Loucy (cell line): ENCODE data around the gene PLXNB1.

Experiments used
- H2AFZ ChIP-seq: fragments of 200-600 bp; sonication (generic); 2 replicates; pipeline ENCODE4 v1.6.0; 2016; ENCODE audit warnings: antibody characterized with exemption, mild to moderate bottlenecking, low read length, moderate library complexity
- H3F3A ChIP-seq: fragments of 200-600 bp; 2 replicates; pipeline ENCODE4 v1.6.0; 2016; ENCODE audit warnings: antibody characterized with exemption, low read depth, mild to moderate bottlenecking
- H3K27me3 ChIP-seq: fragments of 200-600 bp; sonication (generic); 2 replicates; pipeline ENCODE4 v1.6.1; 2014; ENCODE audit warnings: low read length, mild to moderate bottlenecking; ENCODE audit not compliant: insufficient read depth, poor library complexity, severe bottlenecking
- H3K36me3 ChIP-seq: fragments of 200-600 bp; sonication (generic); 2 replicates; pipeline ENCODE4 v1.6.1; 2016; ENCODE audit warnings: low read length; ENCODE audit not compliant: insufficient read depth
- H3K4me1 ChIP-seq: fragments of 200-600 bp; sonication (generic); 2 replicates; pipeline ENCODE4 v1.5.1; 2014; ENCODE audit warnings: low read length, mild to moderate bottlenecking; ENCODE audit not compliant: insufficient read depth, poor library complexity, severe bottlenecking
- H3K4me2 ChIP-seq: fragments of 200-600 bp; sonication (generic); 2 replicates; pipeline ENCODE4 v1.6.0; 2014; ENCODE audit warnings: antibody characterized with exemption, low read length, low read depth, mild to moderate bottlenecking; ENCODE audit not compliant: poor library complexity, severe bottlenecking
- H3K4me3 ChIP-seq: fragments of 200-600 bp; sonication (generic); 2 replicates; pipeline ENCODE4 v1.5.1; 2014; ENCODE audit warnings: low read length, mild to moderate bottlenecking, mixed read lengths; ENCODE audit not compliant: poor library complexity, severe bottlenecking
- H3K79me2 ChIP-seq: fragments of 200-600 bp; sonication (generic); 2 replicates; pipeline ENCODE4 v1.6.1; 2014; ENCODE audit warnings: low read length; ENCODE audit not compliant: insufficient read depth
- H3K9ac ChIP-seq: fragments of 200-600 bp; sonication (generic); 2 replicates; pipeline ENCODE4 v1.6.0; 2014; ENCODE audit warnings: mild to moderate bottlenecking, low read depth, low read length, moderate library complexity; ENCODE audit not compliant: poor library complexity, severe bottlenecking
- H3K9me2 ChIP-seq: fragments of 200-600 bp; sonication (generic); replicated peaks from 2 replicates; pipeline ENCODE4 v1.6.1; 2016; ENCODE audit warnings: low read depth, low read length, mixed read lengths
- H3K9me3 ChIP-seq: fragments of 200-600 bp; sonication (generic); 2 replicates; pipeline ENCODE4 v1.6.1; 2014; ENCODE audit warnings: mild to moderate bottlenecking, antibody characterized with exemption, low read length, low read depth; ENCODE audit not compliant: insufficient read depth
- H4K20me1 ChIP-seq: fragments of 200-600 bp; sonication (generic); 2 replicates; pipeline ENCODE4 v1.6.0; 2014; ENCODE audit warnings: antibody characterized with exemption, low read length, mild to moderate bottlenecking; ENCODE audit not compliant: insufficient read depth, poor library complexity, severe bottlenecking
- EZH2phosphoT487 ChIP-seq: fragments of 200-600 bp; IDR thresholded peaks from 2 replicates; pipeline ENCODE4 v1.6.1; 2018; ENCODE audit warnings: antibody characterized with exemption, mild to moderate bottlenecking, moderate library complexity, borderline replicate concordance
- TF ChIP-seq, protein P1 (sequence below): fragments of 200-600 bp; sonication (generic); conservative IDR thresholded peaks from 2 replicates; pipeline ENCODE4 v1.5.1; 2014; ENCODE audit warnings: mild to moderate bottlenecking, antibody characterized with exemption, low read length

Gene PLXNB1

DNA sequence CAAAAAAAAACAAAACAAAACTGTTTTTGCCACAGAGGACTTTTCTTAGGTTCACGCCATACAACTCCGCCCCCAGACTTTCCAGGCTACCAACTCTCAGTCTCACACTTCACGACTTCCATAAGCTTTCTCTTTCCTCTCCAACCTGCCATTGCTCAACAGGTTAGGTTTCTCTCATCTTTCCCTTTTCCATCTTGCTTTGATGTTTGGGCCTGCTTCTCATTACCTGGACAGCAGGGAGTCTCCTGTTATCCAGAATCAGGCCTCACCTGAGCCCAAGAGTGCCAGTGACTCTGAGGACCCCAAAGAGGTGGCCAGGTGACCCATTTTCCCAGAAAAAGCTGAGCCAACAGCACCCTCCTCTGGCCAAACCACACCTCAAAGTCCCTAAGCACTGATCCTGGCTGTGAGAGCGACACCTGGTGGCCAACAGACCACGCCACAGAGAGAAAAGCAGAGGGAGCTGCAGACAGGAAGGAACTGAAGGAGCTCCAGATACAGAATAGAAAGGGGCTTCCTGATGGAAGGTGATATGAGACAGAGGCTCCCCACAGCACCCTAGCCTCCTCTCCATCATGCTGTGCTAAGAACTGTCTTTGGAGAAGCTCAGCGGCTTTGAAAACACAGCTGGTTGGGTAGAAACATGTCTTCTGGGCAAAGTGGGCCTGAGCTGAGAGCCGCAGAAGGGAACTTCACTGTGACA, 6.0 kb upstream of the PLXNB1 start:
- H3K9me3 ChIP-seq = no peaks in the 10 kb centered on the region
- no peak overlapping the region for H2AFZ ChIP-seq
- no peak for TF ChIP-seq EZH2phosphoT487
- TF ChIP-seq, protein P1, sequence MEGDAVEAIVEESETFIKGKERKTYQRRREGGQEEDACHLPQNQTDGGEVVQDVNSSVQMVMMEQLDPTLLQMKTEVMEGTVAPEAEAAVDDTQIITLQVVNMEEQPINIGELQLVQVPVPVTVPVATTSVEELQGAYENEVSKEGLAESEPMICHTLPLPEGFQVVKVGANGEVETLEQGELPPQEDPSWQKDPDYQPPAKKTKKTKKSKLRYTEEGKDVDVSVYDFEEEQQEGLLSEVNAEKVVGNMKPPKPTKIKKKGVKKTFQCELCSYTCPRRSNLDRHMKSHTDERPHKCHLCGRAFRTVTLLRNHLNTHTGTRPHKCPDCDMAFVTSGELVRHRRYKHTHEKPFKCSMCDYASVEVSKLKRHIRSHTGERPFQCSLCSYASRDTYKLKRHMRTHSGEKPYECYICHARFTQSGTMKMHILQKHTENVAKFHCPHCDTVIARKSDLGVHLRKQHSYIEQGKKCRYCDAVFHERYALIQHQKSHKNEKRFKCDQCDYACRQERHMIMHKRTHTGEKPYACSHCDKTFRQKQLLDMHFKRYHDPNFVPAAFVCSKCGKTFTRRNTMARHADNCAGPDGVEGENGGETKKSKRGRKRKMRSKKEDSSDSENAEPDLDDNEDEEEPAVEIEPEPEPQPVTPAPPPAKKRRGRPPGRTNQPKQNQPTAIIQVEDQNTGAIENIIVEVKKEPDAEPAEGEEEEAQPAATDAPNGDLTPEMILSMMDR = peak; percentile 100
- H3K79me2 ChIP-seq = peaks cover 28% of the 10 kb centered on the region
- peak overlapping the region; percentile 32 for H3K4me2 ChIP-seq
- H3K9ac ChIP-seq = peak overlapping the region; percentile 0
- no peaks in the 10 kb centered on the region for H3K9me2 ChIP-seq
- no peaks in the 10 kb centered on the region for H3K36me3 ChIP-seq
- peaks cover 11% of the 10 kb centered on the region for H3K4me1 ChIP-seq
- H3F3A ChIP-seq = no peaks in the 10 kb centered on the region
- peaks cover 7% of the 10 kb centered on the region for H4K20me1 ChIP-seq
- no peaks in the 10 kb centered on the region for H3K27me3 ChIP-seq
- H3K4me3 ChIP-seq = peak overlapping the region; percentile 2

DNA sequence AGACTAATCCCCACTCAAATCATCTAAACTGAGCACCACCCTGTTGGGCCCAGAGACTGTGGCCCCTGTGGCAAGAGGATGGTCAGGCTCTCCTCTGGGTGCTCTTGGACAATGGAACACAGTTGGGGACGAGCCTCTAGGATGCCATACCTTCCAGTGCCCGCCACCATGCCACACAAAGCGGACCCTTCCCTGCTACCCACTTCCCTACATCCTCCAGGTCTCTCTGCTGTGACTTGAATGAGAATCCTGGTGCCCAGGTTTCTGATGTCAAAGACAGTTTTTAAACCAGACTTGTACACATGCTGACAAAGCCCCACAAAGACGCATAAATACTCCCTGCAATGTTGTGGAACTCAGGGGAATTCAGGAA, 5.3 kb upstream of the PLXNB1 start:
- peaks cover 21% of the 10 kb centered on the region for H3K79me2 ChIP-seq
- no peaks in the 10 kb centered on the region for H3K9me3 ChIP-seq
- no peaks in the 10 kb centered on the region for H4K20me1 ChIP-seq
- no peaks in the 10 kb centered on the region for H3F3A ChIP-seq
- no peaks in the 10 kb centered on the region for H3K9me2 ChIP-seq
- no peaks in the 10 kb centered on the region for H3K36me3 ChIP-seq
- no peak overlapping the region for H3K9ac ChIP-seq
- H3K4me3 ChIP-seq = no peak overlapping the region
- no peaks in the 10 kb centered on the region for H3K27me3 ChIP-seq
- TF ChIP-seq, protein P1 = no peak
- no peak for TF ChIP-seq EZH2phosphoT487
- no peak overlapping the region for H3K4me2 ChIP-seq
- H2AFZ ChIP-seq = no peak overlapping the region
- peaks cover 17% of the 10 kb centered on the region for H3K4me1 ChIP-seq

DNA sequence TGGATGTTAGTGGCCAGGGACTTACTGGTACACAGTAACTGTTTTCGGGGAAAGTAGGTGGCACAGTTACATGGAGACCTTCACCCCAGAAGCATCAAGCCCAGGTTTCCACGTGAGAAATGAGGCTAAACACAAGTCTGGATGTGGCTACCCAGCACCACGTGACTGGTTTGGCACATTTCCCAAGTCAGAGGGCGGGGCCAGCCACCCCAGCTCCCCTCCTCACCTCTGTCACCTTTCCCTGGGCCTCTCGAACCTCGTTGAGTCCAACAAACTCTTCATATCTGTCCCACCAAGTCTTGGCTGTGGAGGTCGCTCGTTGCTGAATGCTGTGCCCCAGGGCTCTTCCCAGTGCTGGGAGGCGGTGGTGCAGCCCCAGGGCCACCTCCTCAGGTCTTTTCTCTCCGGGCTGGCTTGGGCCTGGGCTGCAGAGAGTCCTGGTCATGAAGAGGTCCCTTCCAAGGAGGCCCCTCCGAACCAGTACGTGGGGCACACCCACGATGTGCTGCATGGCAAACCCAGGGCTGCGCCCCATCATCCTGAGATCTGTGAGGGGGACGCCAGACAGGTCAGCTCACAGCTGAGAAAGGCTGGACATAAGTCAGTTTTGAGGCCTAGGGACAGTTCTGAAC, 4.8 kb upstream of the PLXNB1 start:
- no peak overlapping the region for H3K9ac ChIP-seq

More for the DNA sequence above, 4.8 kb upstream of the PLXNB1 start:
- Histone ChIP-seq H3K27me3 (no peaks in the 10 kb centered on the region), H3K36me3 (no peaks in the 10 kb centered on the region), H3K4me3 (no peak overlapping the region), H3K4me2 (no peak overlapping the region), H3F3A (no peaks in the 10 kb centered on the region), H3K79me2 (peaks cover 18% of the 10 kb centered on the region), H2AFZ (no peak overlapping the region), H3K9me3 (no peaks in the 10 kb centered on the region), H3K9me2 (no peaks in the 10 kb centered on the region), H3K4me1 (peaks cover 19% of the 10 kb centered on the region), H4K20me1 (no peaks in the 10 kb centered on the region)
- no peak for TF ChIP-seq EZH2phosphoT487
- TF ChIP-seq, protein P1 = no peak
